ENCODE results near the gene PTPRN2.
"Not testable (repeated sequence)": the region's sequence is repeated elsewhere in the genome, so short reads cannot be mapped to it uniquely, and the experiment has no call there.

The PTPRN2 gene

GRCh38 chr7:158157460-158157859 is 430.2 kb downstream of the PTPRN2 start:
- Histone ChIP-seq H3K4me3 (ENCODE audit: low read depth in 1 of 2, low read length in 2 of 2) (no peak overlapping the region), H3K9me3 (ENCODE audit: low read length) (no peaks in the 10 kb centered on the region), H3K27ac (ENCODE audit: low read depth, low read length) (no peak overlapping the region), H3K36me3 (ENCODE audit: insufficient read depth, low read length) (no peaks in the 10 kb centered on the region), H3K9ac (ENCODE audit: low read length) (no peak overlapping the region), H3K4me1 (ENCODE audit: insufficient read depth, low read length) (no peaks in the 10 kb centered on the region), H3K27me3 (ENCODE audit: control insufficient read depth in 1 of 2, insufficient read depth in 2 of 2, low read length in 2 of 2) (no peaks in the 10 kb centered on the region)

GRCh38 chr7:158151273-158151672 is 436.4 kb downstream of the PTPRN2 start:
- H3K36me3 ChIP-seq (ENCODE audit: insufficient read depth, low read length); H3K27ac ChIP-seq (ENCODE audit: low read depth, low read length); H3K9ac ChIP-seq (ENCODE audit: low read length); H3K4me3 ChIP-seq (ENCODE audit: low read depth in 1 of 2, low read length in 2 of 2); H3K27me3 ChIP-seq (ENCODE audit: control insufficient read depth in 1 of 2, insufficient read depth in 2 of 2, low read length in 2 of 2); H3K4me1 ChIP-seq (ENCODE audit: insufficient read depth, low read length); H3K9me3 ChIP-seq (ENCODE audit: low read length): not testable (repeated sequence)

- Histone ChIP-seq H3K4me3 (ENCODE audit: low read depth in 1 of 2, low read length in 2 of 2) (no peak overlapping the region), H3K36me3 (ENCODE audit: insufficient read depth, low read length) (no peaks in the 10 kb centered on the region), H3K4me1 (ENCODE audit: insufficient read depth, low read length) (no peaks in the 10 kb centered on the region), H3K27ac (ENCODE audit: low read depth, low read length) (no peak overlapping the region), H3K27me3 (ENCODE audit: control insufficient read depth in 1 of 2, insufficient read depth in 2 of 2, low read length in 2 of 2) (no peaks in the 10 kb centered on the region), H3K9ac (ENCODE audit: low read length) (no peak overlapping the region), H3K9me3 (ENCODE audit: low read length) (no peaks in the 10 kb centered on the region)
Observed at GRCh38 chr7:158150234-158150633, 437.4 kb downstream of the PTPRN2 start.

DNA sequence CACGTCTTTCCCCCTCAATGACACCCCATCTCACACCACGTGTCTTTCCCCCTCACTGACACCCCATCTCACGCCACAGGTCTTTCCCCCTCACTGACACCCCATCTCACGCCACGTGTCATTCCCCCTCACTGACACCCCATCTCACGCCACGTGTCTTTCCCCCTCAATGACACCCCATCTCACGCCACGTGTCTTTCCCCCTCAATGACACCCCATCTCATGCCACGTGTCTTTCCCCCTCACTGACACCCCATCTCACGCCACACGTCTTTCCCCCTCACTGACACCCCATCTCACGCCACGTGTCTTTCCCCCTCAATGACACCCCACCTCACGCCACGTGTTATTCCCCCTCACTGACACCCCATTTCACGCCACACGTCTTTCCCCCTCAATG is 440.2 kb downstream of the PTPRN2 start:
- not testable (repeated sequence) for H3K4me3 ChIP-seq (ENCODE audit: low read depth in 1 of 2, low read length in 2 of 2); H3K9ac ChIP-seq (ENCODE audit: low read length); H3K27ac ChIP-seq (ENCODE audit: low read depth, low read length); H3K27me3 ChIP-seq (ENCODE audit: control insufficient read depth in 1 of 2, insufficient read depth in 2 of 2, low read length in 2 of 2); H3K4me1 ChIP-seq (ENCODE audit: insufficient read depth, low read length); H3K9me3 ChIP-seq (ENCODE audit: low read length); H3K36me3 ChIP-seq (ENCODE audit: insufficient read depth, low read length)

- H3K36me3 ChIP-seq (ENCODE audit: insufficient read depth, low read length), result no peaks in the 10 kb centered on the region
- no peak overlapping the region for H3K4me3 ChIP-seq (ENCODE audit: low read depth in 1 of 2, low read length in 2 of 2)
- H3K27me3 ChIP-seq (ENCODE audit: control insufficient read depth in 1 of 2, insufficient read depth in 2 of 2, low read length in 2 of 2), result no peaks in the 10 kb centered on the region
- no peaks in the 10 kb centered on the region for H3K4me1 ChIP-seq (ENCODE audit: insufficient read depth, low read length)
- H3K9ac ChIP-seq (ENCODE audit: low read length), result no peak overlapping the region
- no peak overlapping the region for H3K27ac ChIP-seq (ENCODE audit: low read depth, low read length)
- H3K9me3 ChIP-seq (ENCODE audit: low read length), result no peaks in the 10 kb centered on the region
Observed at GRCh38 chr7:158145370-158145769, 442.3 kb downstream of the PTPRN2 start.

GRCh38 chr7:158143196-158144120 is 444.2 kb downstream of the PTPRN2 start:
- H3K9me3 ChIP-seq (ENCODE audit: low read length), result no peaks in the 10 kb centered on the region
- H3K27me3 ChIP-seq (ENCODE audit: control insufficient read depth in 1 of 2, insufficient read depth in 2 of 2, low read length in 2 of 2), result no peaks in the 10 kb centered on the region

GRCh38 chr7:158142657-158143056 is 445.0 kb downstream of the PTPRN2 start:
- H3K36me3 ChIP-seq (ENCODE audit: insufficient read depth, low read length), result no peaks in the 10 kb centered on the region
- H3K4me1 ChIP-seq (ENCODE audit: insufficient read depth, low read length), result no peaks in the 10 kb centered on the region
- no peak overlapping the region for H3K4me3 ChIP-seq (ENCODE audit: low read depth in 1 of 2, low read length in 2 of 2)
- H3K9me3 ChIP-seq (ENCODE audit: low read length), result no peaks in the 10 kb centered on the region
- no peak overlapping the region for H3K27ac ChIP-seq (ENCODE audit: low read depth, low read length)
- H3K9ac ChIP-seq (ENCODE audit: low read length), result no peak overlapping the region
- H3K27me3 ChIP-seq (ENCODE audit: control insufficient read depth in 1 of 2, insufficient read depth in 2 of 2, low read length in 2 of 2), result no peaks in the 10 kb centered on the region

More at GRCh38 chr7:158143196-158144120, 444.2 kb downstream of the PTPRN2 start:
- Histone ChIP-seq H3K27ac (ENCODE audit: low read depth, low read length) (no peak overlapping the region), H3K4me1 (ENCODE audit: insufficient read depth, low read length) (no peaks in the 10 kb centered on the region), H3K4me3 (ENCODE audit: low read depth in 1 of 2, low read length in 2 of 2) (no peak overlapping the region), H3K36me3 (ENCODE audit: insufficient read depth, low read length) (no peaks in the 10 kb centered on the region), H3K9ac (ENCODE audit: low read length) (no peak overlapping the region)

DNA sequence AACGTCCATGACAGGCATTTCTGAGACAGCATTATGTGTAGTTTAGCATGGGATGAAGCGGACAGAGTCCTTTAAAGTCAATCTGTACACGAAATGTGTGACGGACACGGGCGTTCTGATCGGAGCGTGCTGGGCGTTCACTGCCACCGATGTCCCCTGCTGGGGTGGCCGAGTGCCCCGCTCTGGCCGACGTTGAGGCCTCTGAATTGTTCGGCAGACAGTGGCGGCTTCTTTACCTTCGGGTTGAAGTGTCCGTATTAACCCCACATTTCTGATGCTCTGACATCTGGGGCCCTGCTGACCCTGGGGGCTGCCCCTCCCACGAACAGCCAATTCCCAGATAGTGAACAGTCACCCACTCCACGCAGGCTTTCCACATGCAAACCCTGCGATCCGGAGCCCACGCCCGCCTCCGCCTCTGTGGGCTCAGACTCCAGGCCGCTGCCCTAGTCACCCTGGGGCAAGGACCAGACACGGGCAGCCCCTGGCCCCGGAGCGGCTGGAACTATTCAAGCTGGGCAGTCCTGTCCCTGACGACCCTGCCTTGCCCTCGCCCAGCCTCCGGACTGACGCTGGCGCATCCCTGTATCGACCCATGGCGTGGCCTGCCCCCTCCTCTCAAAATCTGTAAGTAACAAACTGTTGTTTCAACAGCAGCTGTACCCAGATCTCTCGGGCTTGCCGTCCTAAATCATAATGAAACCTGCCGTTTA is 445.7 kb downstream of the PTPRN2 start:
- no peak overlapping the region for H3K4me3 ChIP-seq (ENCODE audit: low read depth in 1 of 2, low read length in 2 of 2)
- H3K4me1 ChIP-seq (ENCODE audit: insufficient read depth, low read length), result no peaks in the 10 kb centered on the region
- no peaks in the 10 kb centered on the region for H3K9me3 ChIP-seq (ENCODE audit: low read length)
- H3K9ac ChIP-seq (ENCODE audit: low read length), result no peak overlapping the region
- H3K27ac ChIP-seq (ENCODE audit: low read depth, low read length), result no peak overlapping the region
- no peaks in the 10 kb centered on the region for H3K36me3 ChIP-seq (ENCODE audit: insufficient read depth, low read length)
- H3K27me3 ChIP-seq (ENCODE audit: control insufficient read depth in 1 of 2, insufficient read depth in 2 of 2, low read length in 2 of 2), result no peaks in the 10 kb centered on the region

DNA sequence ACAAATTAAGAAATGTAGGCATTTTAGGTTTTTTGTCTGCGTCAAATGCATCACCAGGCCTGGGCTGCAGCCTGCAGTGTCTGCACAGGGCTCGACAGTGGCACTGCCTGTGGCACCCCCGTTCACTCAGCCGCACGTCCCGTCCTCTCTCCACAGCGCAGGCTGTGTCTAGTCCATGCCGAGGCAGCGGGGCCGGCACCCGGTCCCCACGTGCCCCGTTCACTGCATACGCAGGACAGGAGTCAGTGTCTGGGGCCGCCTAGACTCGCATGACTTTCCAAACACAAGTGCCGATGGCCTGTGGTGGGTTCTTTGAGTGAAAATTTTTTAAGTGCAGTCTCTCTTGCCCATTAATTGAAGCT is 446.4 kb downstream of the PTPRN2 start:
- Histone ChIP-seq H3K9me3 (ENCODE audit: low read length) (no peaks in the 10 kb centered on the region), H3K27me3 (ENCODE audit: control insufficient read depth in 1 of 2, insufficient read depth in 2 of 2, low read length in 2 of 2) (no peaks in the 10 kb centered on the region)

DNA sequence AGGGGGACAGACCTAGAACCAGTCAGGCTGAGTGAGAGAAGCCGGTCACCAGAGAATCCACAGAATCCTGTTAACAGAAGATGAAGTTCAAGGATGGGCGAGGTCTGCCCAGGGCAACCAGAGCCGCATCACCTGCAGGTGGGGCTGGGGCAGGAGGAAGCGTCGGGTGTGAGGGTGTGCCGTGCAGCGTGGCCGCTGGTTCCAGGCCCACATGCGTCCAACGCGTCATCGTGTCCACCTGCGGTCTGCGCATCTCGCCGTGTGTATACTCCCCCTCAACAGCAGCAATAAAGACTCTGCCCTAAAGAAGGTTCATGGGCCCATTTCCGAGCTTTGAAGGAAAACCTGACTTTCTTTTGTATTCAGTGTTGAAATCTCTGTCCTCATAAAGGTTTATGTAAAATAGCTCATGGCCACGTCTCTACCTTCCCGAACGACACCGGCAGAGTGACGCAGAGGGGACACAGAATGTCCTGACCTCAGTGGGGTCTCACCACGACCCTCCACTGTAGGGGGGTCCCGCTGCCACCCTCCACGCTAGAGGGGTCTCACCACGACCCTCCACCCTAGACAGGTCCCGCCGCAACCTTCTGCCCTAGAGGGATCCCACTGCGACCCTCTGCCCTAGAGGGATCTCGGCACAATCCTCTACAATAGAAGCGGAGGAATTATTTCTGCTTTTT is 446.9 kb downstream of the PTPRN2 start:
- Histone ChIP-seq H3K4me3 (ENCODE audit: low read depth in 1 of 2, low read length in 2 of 2) (no peak overlapping the region), H3K27ac (ENCODE audit: low read depth, low read length) (no peak overlapping the region), H3K9ac (ENCODE audit: low read length) (no peak overlapping the region), H3K36me3 (ENCODE audit: insufficient read depth, low read length) (no peaks in the 10 kb centered on the region), H3K27me3 (ENCODE audit: control insufficient read depth in 1 of 2, insufficient read depth in 2 of 2, low read length in 2 of 2) (no peaks in the 10 kb centered on the region), H3K9me3 (ENCODE audit: low read length) (no peaks in the 10 kb centered on the region), H3K4me1 (ENCODE audit: insufficient read depth, low read length) (no peaks in the 10 kb centered on the region)

More for the DNA sequence above, 446.4 kb downstream of the PTPRN2 start:
- no peak overlapping the region for H3K4me3 ChIP-seq (ENCODE audit: low read depth in 1 of 2, low read length in 2 of 2)
- H3K36me3 ChIP-seq (ENCODE audit: insufficient read depth, low read length), result no peaks in the 10 kb centered on the region
- H3K9ac ChIP-seq (ENCODE audit: low read length), result no peak overlapping the region
- no peak overlapping the region for H3K27ac ChIP-seq (ENCODE audit: low read depth, low read length)
- H3K4me1 ChIP-seq (ENCODE audit: insufficient read depth, low read length), result no peaks in the 10 kb centered on the region

GRCh38 chr7:158139499-158139898 is 448.1 kb downstream of the PTPRN2 start:
- H3K4me1 ChIP-seq (ENCODE audit: insufficient read depth, low read length), result no peaks in the 10 kb centered on the region
- H3K4me3 ChIP-seq (ENCODE audit: low read depth in 1 of 2, low read length in 2 of 2), result no peak overlapping the region
- no peaks in the 10 kb centered on the region for H3K27me3 ChIP-seq (ENCODE audit: control insufficient read depth in 1 of 2, insufficient read depth in 2 of 2, low read length in 2 of 2)
- no peaks in the 10 kb centered on the region for H3K36me3 ChIP-seq (ENCODE audit: insufficient read depth, low read length)
- no peak overlapping the region for H3K9ac ChIP-seq (ENCODE audit: low read length)
- no peak overlapping the region for H3K27ac ChIP-seq (ENCODE audit: low read depth, low read length)
- no peaks in the 10 kb centered on the region for H3K9me3 ChIP-seq (ENCODE audit: low read length)

All from muscle layer of colon (tissue), 2 donors.